Stimulated activated CD8-positive, alpha-beta memory T cell treated with anti-CD3 and anti-CD28 coated beads, Interleukin-7, amount 100 ng/mL, for 1 hour (primary cell): ENCODE results near the gene CTNNA1.
"Not testable (repeated sequence)": the region's sequence is repeated elsewhere in the genome, so short reads cannot be mapped to it uniquely, and the experiment has no call there.

Experiments
- DNase-seq, 2 donors: peaks; one replicate each; pipeline ENCODE4 v3.0.0-alpha.2; 2020; ENCODE audit warnings: low read depth in 2 of 2

The CTNNA1 gene

DNA sequence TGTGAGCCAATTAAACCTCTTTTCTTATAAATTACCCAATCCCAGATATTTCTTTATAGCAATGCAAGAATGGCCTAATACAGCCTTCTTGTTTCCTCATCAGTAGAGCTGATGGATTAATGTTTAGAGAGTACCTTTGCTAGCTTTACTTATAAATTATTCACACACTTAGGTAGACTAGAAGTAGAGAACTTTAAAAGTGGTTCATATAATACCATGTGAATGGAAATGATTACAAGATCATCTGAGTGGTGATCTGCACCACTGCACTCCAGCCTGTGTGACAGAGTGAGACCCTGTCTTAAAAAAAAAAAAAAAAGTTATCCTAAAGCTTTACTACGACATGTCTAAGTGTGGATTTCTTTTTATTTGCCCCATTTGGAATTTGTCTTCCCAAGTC lies 145.1 kb downstream of the CTNNA1 start:
- DNase-seq: no peak

DNA sequence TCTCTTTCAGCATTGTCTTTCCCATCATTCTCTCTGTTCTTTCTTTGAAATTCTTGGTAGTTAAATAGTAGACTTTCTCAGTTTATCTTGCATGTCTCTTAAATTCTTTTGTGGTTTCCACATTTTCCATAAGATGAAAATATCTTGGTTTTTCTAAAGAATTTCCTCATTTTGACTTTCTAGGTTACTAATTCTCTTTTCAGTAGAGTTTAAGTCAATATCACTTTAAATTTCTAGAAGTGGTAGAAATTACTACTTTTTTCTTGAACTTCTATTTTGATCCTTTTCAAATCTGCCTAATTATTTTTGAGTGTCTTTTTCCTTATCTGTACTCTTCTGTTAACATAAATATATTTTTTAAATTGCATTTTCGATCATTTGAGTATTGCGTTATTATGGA lies 145.5 kb downstream of the CTNNA1 start:
- DNase-seq: no peak

DNA sequence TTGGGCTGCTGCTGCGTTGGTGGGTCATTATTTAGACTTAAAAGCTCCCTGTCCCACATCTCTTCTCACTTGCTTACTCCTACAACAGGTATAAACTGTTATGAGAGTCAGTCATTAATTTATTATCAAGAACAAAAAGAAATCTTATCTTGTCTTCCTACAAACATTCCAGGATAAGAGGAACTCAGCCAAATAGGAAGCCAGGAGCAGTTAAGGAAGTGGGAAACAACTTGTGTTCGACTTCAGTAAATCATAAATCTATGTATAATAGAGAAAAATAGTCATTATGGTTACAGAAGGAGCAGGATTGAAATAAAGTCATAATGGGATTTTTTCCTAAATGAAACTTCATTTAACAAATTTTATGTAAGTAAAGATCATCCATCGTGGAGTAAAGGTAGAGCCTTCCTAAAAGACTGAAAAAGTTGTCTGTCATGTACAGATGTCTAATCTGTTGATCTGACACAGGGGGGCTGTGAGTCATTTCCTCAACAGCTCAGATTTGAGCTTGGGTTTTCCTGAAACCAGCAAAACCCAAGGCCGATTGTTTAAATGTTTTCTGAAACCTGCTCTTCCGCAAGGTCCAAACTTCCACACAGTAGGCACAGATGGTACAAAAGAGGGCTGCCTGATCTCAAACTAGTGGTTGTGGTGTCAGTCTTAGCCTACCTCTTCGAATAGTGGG lies 147.2 kb downstream of the CTNNA1 start:
- DNase-seq: no peak

DNA sequence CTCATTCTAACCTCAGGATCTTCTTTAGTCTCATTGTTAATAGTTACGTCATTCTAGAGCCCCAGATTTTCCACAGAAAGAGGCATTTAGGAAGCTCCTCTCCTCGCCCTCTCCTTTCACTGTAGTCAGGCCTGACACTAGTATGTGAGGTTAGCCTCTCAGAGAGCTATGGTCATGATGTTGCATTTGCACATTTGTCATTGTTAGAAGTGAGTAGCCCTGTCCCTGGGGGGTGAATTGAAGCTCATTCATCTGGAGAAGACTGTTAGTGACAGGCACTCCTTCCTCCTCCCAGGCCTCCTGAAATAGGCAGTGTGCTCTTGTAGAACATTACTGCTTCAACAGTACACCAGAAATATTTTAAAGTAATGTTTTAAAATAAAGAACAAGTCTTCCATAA lies 148.5 kb downstream of the CTNNA1 start:
- no peak for DNase-seq

DNA sequence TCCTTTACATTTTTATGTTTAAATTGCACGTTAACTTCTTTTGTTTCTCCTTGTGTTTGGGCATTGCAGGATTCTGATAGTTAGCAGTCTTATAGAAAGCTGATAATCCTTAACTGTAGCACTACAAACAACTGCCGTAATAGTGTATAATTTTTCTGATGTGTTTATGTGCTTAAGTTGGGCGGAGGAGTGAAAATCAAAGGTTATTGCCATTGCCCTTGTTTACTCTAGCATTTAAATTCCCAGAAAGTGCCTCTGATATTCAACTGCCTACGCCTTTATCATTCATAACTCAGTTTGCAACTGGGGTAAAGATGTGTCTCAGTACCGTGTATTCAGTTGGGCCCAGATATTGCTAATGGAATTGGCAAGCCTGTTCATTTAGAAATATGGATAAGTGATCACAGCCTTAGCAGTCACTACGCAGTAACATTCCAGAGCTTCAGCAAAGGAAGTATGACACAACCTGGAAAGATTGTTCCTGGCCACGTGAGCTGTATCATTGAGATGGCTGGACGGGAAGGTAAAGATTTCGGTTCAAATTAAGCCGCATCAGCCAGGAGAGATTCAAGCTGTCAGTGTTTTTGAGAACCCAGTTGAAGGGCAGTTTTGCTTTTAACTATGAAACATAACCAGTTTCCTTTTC lies 150.0 kb downstream of the CTNNA1 start:
- DNase-seq: no peak

DNA sequence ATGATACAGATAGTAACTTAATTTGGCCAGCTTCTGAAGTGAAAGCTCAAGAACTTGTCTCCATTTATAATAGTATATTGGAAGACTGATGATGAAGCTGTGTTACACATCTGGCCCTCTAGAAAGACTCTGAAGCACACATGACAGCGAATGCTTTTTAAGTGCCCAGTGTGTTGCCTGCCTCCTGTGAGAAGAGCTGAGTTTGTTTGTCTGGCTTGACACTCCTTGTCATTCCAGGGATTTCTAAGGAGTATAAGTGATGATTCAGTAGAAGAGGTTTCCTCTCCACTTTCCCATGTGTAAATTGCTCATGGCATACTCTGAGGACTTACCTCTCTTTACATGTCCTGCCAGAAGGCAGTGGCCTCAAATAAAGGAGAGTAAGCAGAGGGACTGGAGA lies 152.3 kb downstream of the CTNNA1 start:
- DNase-seq: no peak

DNA sequence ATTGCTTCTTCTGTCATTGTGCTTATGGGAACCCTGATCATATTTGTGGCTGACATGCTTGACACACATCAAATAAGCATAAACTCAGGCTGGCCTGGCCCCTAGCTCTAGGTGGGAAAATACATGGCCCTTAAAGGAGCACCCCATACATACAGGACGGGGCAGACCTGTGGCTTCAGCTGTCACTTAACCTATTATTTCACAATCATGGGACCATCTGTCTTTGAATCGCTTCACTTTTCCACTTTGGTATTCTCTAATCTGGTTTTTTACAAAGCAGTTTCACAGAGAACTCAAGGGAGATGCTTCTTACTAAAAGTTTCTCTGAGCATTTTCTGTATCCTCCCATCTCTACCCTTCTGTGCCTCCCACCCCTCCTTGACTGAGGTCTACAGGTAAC lies 156.5 kb downstream of the CTNNA1 start:
- DNase-seq: no peak

DNA sequence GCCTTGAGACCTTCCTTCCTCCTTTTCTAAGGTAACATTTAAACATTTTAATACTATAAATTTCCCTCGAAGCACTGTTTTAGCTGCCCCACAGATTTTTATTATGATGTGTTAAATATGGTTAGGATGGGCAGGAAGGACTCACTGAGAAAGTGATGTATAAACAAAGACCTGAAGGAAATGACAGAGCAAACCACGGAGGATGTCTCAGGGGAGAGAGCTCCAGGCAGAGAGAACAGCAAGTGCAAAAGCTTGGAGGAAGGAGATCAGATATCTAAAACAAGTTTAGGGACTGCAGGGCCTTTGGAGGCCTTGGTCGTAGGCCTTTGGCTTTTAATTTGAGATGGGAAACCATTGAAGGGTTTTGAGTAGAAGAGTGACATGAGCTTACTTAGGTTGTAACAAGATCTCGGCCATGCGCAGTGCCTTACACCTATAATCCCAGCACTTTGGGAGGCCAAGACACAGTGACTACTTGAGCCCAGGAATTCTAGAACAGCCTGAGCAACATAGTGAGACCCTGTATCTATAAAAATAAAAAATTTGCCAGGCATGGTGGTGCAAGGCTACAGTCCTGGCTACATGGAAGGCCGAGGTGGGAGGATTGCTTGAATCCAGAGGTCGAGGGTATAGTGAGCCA lies 157.4 kb downstream of the CTNNA1 start:
- DNase-seq: no peak

DNA sequence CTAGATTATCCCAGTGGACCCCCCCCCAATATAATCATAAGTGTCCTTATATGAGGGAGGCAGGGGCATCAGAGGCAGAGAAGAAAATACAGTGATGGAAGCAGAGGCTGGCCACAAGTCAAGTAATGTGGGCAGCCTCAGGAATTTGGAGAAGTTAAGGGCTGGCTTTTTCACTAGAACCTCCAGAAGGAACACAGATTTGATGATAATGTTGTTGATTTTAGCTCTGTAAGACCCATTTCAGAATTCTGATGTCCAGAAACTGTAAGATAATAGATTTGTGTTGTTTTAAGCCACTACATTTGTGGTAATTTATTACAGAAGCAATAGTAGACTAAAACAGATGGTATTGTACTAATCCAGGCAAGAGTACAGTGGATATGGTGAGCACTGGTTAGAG lies 158.2 kb downstream of the CTNNA1 start:
- DNase-seq: no peak

DNA sequence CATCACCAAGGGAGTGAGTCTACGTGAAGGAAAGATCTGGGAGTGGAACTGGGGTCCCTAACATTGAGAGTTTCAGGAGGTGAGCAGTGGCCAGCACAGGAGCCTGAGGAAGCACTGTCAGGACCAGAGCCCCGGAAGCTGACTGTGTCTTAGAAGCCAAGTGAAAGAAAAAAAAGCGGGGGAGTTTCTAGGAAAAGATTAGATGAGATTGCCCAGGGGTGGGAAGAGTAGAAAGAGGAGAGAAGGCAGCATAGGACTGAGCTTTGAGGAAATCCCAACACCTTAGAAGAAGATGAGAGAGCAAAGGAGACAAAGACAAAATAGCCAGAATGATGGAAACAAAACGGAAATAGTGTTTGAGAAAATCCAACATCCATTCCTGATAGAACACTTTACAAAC lies 158.9 kb downstream of the CTNNA1 start:
- no peak for DNase-seq

DNA sequence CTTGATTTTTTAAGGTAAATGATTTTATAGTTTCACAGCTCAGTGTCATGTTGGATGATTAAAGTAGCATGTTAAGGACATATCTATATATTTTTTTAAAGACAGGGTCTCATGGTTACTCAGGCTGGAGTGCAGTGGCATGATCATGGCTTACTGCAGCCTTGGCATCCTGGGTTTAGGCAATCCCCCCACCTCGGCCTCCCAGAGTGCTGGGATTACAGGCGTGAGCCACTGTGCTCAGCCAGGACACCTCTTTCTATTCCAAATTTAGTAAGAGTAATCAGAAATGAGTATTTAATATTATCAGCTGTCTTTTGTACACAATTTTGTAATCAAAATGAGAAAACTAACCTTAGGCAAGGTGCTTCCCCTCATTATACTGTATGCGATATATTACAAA lies 160.5 kb downstream of the CTNNA1 start:
- no peak for DNase-seq

DNA sequence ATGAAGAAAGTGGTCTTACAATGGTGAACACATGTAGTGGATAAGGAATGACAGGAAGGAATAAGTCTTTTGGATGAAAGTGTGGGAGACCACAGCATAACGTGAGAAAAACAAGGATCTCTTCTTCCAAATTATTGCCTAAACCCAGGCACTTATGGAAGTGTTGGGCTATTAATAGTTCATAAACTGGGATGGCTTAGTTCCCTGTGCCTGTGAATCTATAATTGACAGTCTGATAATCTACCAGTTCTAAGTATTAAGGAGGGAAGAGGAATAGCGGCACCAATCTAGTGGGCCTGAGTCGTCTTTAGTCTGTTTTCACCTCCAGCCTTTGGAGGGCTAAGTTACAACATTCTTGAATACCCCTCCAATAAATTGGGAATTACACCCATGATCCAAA lies 161.1 kb downstream of the CTNNA1 start:
- DNase-seq: no peak

DNA sequence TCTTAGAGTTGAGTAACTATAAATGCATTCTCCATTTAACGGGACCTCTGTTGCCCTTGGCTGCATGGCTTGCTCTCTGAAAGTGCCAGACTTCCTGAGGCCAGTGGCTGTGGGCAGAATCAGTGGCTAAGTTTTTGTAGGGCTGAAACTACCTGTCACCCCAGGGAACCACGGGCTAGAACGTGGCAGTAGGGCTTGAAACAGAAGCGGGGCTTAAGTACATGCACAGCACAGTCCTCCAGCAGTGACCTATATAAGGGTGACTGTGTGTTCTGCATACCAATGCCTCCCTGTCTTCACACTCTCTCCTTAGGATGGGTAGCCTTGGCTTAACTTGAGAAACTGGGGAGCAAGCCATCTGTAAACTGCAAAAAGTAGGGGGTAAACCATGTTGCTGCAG lies 165.5 kb downstream of the CTNNA1 start:
- no peak for DNase-seq

DNA sequence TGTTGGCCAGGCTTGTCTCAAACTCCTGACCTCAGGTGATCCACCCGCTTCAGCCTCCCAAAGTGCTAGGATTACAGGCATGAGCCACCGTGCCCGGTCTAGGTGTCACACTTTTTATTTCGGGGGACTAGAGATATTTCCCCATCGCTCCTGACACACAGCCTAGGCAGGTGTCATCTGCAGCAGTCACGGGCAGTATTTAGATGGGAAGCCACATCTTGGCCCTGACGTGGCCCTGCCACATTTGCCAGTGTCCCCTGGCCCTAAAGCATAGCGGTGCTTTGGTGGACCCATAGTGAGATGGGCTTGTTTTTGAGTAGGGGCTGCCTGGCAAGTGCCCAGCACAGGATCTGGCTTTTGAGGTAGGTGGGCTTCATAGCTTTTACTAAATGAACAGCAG lies 167.0 kb downstream of the CTNNA1 start:
- DNase-seq: no peak

DNA sequence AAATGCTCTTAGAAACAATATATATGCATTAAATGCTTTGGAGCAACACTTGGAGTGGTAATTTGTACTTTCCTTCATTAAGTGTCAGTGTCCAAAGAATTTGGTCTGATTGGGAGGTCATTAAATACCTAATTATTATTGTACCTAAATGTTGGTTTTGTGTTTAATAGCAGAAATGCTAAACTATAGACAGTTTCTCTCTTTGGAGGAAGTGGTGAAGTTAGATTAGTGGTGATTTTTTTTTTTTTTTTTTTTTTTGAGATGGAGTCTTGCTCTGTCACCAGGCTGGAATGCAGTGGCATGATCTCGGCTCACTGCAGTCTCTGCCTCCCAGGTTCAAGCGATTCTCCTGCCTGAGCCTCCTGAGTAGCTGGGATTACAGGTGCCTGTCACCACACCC lies 168.1 kb downstream of the CTNNA1 start:
- not testable (repeated sequence) for DNase-seq

DNA sequence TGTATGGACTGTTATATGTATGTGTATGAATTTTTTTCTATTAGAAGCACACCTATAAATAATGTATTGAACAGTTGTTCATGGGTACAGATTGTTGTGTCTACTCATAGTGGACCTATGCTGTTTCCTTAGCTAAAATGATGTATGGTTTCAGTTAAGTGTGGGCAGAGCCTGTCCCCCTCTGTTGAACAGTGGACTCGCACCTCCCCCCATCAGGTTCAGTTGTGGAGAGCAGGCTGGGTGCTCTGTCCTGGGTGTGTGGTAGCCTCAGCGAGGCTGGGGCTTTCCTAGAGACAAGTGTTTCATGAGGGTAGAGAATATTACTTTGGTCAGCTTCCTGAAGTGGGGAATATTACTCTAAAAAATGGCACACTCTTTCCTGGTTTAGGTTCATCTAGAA lies 169.3 kb downstream of the CTNNA1 start:
- DNase-seq: no peak

DNA sequence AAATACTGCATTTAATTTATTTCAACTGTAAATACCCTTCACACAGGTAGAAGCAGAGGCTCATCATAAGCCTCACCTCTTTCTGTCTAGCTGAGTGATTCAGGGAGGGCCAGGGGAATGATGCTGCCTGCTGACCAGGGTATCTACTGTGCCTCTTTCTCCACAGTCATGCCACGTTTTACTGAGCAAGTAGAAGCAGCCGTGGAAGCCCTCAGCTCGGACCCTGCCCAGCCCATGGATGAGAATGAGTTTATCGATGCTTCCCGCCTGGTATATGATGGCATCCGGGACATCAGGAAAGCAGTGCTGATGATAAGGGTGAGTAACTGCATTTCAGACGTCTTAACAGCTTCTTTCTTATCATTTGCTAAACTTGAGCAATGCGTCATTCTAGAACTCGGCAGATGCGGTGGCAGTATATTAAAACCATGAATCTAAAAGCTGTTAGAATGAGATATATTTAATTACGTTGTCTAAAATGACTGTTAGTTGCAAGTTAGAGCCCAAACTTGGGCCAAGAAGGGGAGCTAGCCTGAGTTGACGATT lies 171.9 kb downstream of the CTNNA1 start:
- DNase-seq: no peak

DNA sequence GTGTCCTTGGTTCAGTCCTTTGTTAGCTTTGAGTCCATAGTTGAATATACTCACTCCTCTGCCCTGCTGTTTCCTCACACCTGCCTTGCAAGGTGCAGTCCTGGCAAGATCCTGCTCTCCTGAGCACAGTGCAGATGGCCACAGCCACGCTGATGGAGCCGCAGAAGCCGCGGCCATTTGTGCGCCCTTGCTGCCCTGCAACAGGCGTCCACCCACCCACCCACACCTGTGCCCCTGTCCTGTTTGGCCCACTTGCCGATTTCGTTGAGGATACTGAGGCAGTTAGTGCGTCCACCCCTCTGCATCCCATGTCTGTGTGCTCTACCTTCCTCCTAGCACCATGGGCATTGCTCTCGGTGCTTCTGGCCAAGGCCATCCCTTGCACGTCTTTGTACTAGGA lies 173.0 kb downstream of the CTNNA1 start:
- DNase-seq: no peak

DNA sequence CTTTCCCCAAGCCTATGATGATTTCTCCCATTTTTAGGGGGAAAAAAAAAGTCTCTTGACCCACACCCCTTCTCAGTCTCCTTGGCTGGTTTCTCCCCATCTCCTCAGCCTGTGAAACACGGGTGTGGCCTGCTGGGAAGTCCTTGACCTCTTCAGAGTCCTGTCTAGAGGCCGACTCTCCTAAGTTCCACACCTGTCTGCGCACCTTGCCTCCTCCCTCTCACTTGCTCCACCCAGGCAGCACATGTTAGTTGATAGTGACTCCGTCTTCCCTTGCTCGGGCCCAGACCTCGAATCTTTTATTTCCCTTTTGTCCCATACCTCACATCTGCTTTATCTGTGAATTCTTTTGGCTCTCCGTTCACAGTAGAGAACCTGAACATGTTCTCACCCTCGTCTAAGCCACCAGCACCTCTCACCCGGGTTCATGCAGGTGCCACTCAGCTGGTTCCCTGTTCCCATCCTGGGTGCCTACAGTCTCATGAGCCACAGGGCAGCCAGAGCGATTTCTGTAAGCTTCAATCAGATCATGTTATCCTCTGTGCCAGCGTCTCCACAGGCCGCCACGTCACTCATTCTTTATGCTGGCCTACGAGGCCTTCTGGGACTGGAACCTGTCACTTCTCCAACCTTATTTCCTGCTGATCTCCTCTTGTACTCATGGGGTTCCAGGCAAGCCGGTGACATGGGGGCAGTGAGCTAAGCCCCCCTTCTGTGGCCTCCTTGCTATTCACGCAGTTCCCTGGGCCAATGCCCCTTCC lies 173.6 kb downstream of the CTNNA1 start:
- no peak for DNase-seq

DNA sequence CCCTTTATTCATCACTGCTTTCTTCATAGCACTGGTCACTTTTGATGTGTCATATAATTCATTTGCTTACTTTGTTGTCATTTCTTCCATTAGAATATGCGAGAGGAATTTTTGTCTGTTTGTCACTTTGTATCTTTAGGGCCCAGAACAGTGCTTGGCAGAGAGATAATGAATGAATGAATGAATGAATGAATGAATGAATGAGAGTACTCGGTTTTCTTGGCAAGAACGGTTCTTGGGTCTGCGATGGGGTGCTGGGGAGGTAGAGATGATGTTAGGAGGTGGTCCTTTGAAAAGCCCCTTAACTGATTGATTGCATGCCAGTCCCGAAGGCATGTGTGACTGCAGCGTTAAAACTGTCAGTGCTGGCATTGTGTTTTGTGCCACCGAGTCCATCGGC lies 174.3 kb downstream of the CTNNA1 start:
- no peak for DNase-seq

DNA sequence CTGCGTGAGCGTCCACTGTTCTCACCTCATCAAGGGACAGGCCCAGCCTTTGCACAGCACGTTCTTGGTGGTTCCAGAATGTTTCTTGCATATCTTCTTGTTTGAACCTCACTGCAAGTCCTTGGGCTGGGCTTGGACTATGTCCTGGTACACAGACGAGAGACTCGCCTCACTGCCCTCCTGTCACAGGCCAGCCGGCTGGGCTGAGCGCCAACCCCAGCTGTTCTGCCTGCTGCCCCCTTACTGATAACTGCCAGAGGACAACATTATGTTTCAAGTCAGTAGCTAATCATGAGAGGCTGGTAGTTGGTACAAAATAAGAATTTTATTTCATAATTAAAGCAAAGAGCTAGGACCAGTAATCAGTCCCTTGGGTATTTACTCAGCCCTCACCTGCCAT lies 174.8 kb downstream of the CTNNA1 start:
- DNase-seq: no peak

DNA sequence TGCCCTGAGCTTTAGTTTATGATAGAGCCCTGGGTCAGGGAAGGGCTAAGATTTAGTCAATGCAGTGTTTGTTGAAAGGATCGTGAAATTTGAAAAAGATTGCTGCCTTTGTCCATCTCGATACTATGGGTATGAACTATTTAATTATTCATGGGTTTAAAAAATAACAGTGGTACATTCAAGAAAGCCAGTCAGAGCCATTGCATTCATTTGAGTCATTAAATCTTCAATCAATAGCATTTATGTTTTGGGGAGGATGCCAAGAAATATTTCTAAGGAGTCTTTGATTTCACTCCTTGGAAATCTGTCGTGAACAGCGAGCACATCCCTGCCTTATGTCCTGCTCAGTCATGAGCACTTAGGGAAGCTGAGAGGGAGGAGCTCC lies 176.3 kb downstream of the CTNNA1 start:
- no peak for DNase-seq
